H1 (cell line): ENCODE results near the gene TMEM117. TPM values are rescaled to one million over a fixed set of nuclear protein-coding genes. Genes with fewer than 3 reads are reported as not detected.

ENCODE experiments used
- CTCF ChIA-PET: fragments of 300-600 bp; sonication (Branson Sonifier 250); formaldehyde crosslinking; loops from one replicate; lab custom pipeline; 2021; ENCODE audit not compliant: partially characterized antibody; lab: Charles Lee
- POLR2A ChIA-PET: fragments of 300-600 bp; sonication (Branson Sonifier 250); formaldehyde crosslinking; loops from one replicate; lab custom pipeline; 2021; ENCODE audit warnings: inconsistent platforms; ENCODE audit not compliant: partially characterized antibody; lab: Charles Lee
- DNase-seq, 2 experiments: peaks; one replicate each; pipeline versions ENCODE4 v3.0.0 to v3.0.0-alpha.2; 2010 to 2022; ENCODE audit warnings: low spot score in 2 of 2, low read depth in 1 of 2, mixed read lengths in 1 of 2
- FAIRE-seq: peaks from 2 replicates; lab custom pipeline; 2011; peaks lifted over from hg19 to GRCh38; lab: Jason Lieb, UNC
- H2AFZ ChIP-seq: 2 replicates; pipeline ENCODE4 v1.8.1; 2012; ENCODE audit warnings: low read length, inconsistent platforms
- H2AK5ac ChIP-seq: 2 replicates; pipeline ENCODE4 v1.6.1; 2013; ENCODE audit warnings: low read depth, low read length
- H2BK120ac ChIP-seq: replicated peaks from 2 replicates; pipeline ENCODE3; 2013; ENCODE audit warnings: low read depth, low read length, inconsistent platforms
- H2BK12ac ChIP-seq: 2 replicates; pipeline ENCODE4 v1.6.1; 2013; ENCODE audit warnings: low read depth, low read length
- H2BK15ac ChIP-seq: 2 replicates; pipeline ENCODE4 v1.6.1; 2013; ENCODE audit warnings: low read length
- H2BK20ac ChIP-seq: 2 replicates; pipeline ENCODE4 v1.6.1; 2013; ENCODE audit warnings: low read length
- H2BK5ac ChIP-seq: 2 replicates; pipeline ENCODE4 v1.6.1; 2013; ENCODE audit warnings: low read depth, low read length
- H3K14ac ChIP-seq: 2 replicates; pipeline ENCODE4 v1.6.1; 2013; ENCODE audit warnings: inconsistent platforms; ENCODE audit not compliant: insufficient read length
- H3K18ac ChIP-seq: 2 replicates; pipeline ENCODE4 v1.6.1; 2013; ENCODE audit warnings: low read length; ENCODE audit errors: extremely low read depth
- H3K23ac ChIP-seq: 2 replicates; pipeline ENCODE4 v1.6.1; 2013; ENCODE audit warnings: inconsistent platforms; ENCODE audit not compliant: insufficient read length
- H3K23me2 ChIP-seq: 2 replicates; pipeline ENCODE4 v1.6.1; 2013; ENCODE audit warnings: low read depth, low read length
- H3K27ac ChIP-seq: 2 replicates; pipeline ENCODE4 v1.6.1; 2011; ENCODE audit warnings: low read depth, low read length, inconsistent platforms
- H3K27me3 ChIP-seq, 4 experiments: replicated peaks in 1 of 4; 1 replicate in 1 of 4; 2 replicates in 3 of 4; pipeline versions ENCODE4 v1.6.1 to v1.8.1; 2011 to 2013; ENCODE audit warnings: low read length in 3 of 4, mild to moderate bottlenecking in 3 of 4, inconsistent platforms in 2 of 4, mixed read lengths in 2 of 4, moderate library complexity in 1 of 4; ENCODE audit not compliant: control insufficient read depth in 3 of 4, insufficient read depth in 3 of 4; ENCODE audit errors: extremely low read depth in 1 of 4
- H3K36me3 ChIP-seq, 4 experiments: 2 replicates each; pipeline versions ENCODE4 v1.6.1 to v1.8.1; 2011 to 2013; ENCODE audit warnings: mild to moderate bottlenecking in 4 of 4, low read length in 3 of 4, moderate library complexity in 2 of 4, control low read depth in 1 of 4, inconsistent platforms in 1 of 4; ENCODE audit not compliant: insufficient read depth in 4 of 4, control insufficient read depth in 2 of 4
- H3K4ac ChIP-seq: replicated peaks from 2 replicates; pipeline ENCODE3; 2013; ENCODE audit warnings: low read length, low read depth, mixed read lengths, inconsistent platforms; ENCODE audit not compliant: insufficient read length
- H3K4me1 ChIP-seq, 4 experiments: replicated peaks in 1 of 4; 1 replicate in 1 of 4; 2 replicates in 3 of 4; pipeline versions ENCODE4 v1.6.1 to v1.8.1; 2011 to 2013; ENCODE audit warnings: low read length in 3 of 4, inconsistent platforms in 2 of 4, mixed read lengths in 1 of 4; ENCODE audit not compliant: insufficient read depth in 4 of 4, control insufficient read depth in 3 of 4
- H3K4me2 ChIP-seq, 2 experiments: 2 replicates each; pipeline versions ENCODE4 v1.6.1 to v1.8.1; 2011 to 2013; ENCODE audit warnings: low read depth in 2 of 2, low read length in 2 of 2, control low read depth in 1 of 2, inconsistent platforms in 1 of 2, mild to moderate bottlenecking in 1 of 2; ENCODE audit not compliant: insufficient read depth in 1 of 2
- H3K4me3 ChIP-seq, 4 experiments: fragments of 200-600, 300-600 bp in 1 of 4; sonication (generic), shearing (Covaris generic), sonication (Bioruptor Twin) in 1 of 4; 2 replicates each; pipeline versions ENCODE4 v1.5.1 to v1.8.1; 2011 to 2016; ENCODE audit warnings: low read length in 4 of 4, low read depth in 3 of 4, control low read depth in 2 of 4, inconsistent platforms in 2 of 4, mild to moderate bottlenecking in 2 of 4, mixed read lengths in 1 of 4, moderate library complexity in 1 of 4; ENCODE audit not compliant: insufficient read depth in 2 of 4; ENCODE audit errors: extremely low read depth in 1 of 4
- H3K56ac ChIP-seq: replicated peaks from 2 replicates; pipeline ENCODE3; 2013; ENCODE audit warnings: low read depth, mild to moderate bottlenecking, mixed read lengths, low read length, inconsistent platforms; ENCODE audit not compliant: insufficient read length
- H3K79me1 ChIP-seq: 2 replicates; pipeline ENCODE4 v1.6.1; 2013; ENCODE audit warnings: low read depth, low read length, control low read depth
- H3K79me2 ChIP-seq, 2 experiments: 2 replicates each; pipeline versions ENCODE4 v1.6.1 to v1.8.1; 2012 to 2013; ENCODE audit warnings: low read length in 2 of 2, mild to moderate bottlenecking in 2 of 2, inconsistent platforms in 1 of 2; ENCODE audit not compliant: insufficient read depth in 2 of 2, control insufficient read depth in 1 of 2
- H3K9ac ChIP-seq, 4 experiments: replicated peaks in 1 of 4; 1 replicate in 1 of 4; 2 replicates in 3 of 4; pipeline versions ENCODE4 v1.6.1 to v1.8.1; 2011 to 2013; ENCODE audit warnings: low read depth in 3 of 4, low read length in 3 of 4, control low read depth in 2 of 4, mild to moderate bottlenecking in 2 of 4, moderate library complexity in 2 of 4, inconsistent platforms in 1 of 4; ENCODE audit errors: extremely low read depth in 1 of 4
- H3K9me3 ChIP-seq, 2 experiments: 2 replicates each; pipeline versions ENCODE4 v1.6.1 to v1.8.1; 2012 to 2013; ENCODE audit warnings: mild to moderate bottlenecking in 2 of 2, moderate library complexity in 2 of 2, control low read depth in 1 of 2, inconsistent platforms in 1 of 2, low read depth in 1 of 2, low read length in 1 of 2, mixed read lengths in 1 of 2; ENCODE audit not compliant: insufficient read depth in 2 of 2
- H4K20me1 ChIP-seq, 2 experiments: replicated peaks in 1 of 2; 2 replicates each; pipeline versions ENCODE3 to v1.8.1; 2011 to 2013; ENCODE audit warnings: inconsistent platforms in 2 of 2, low read length in 2 of 2, mild to moderate bottlenecking in 1 of 2; ENCODE audit not compliant: insufficient read depth in 2 of 2, control insufficient read depth in 1 of 2
- H4K5ac ChIP-seq: 2 replicates; pipeline ENCODE4 v1.6.1; 2013; ENCODE audit warnings: low read length, low read depth, mixed read lengths, inconsistent platforms; ENCODE audit not compliant: insufficient read length
- H4K8ac ChIP-seq: 2 replicates; pipeline ENCODE4 v1.8.0; 2013; ENCODE audit warnings: mild to moderate bottlenecking, moderate library complexity, low read length, inconsistent platforms; ENCODE audit not compliant: insufficient read depth; ENCODE audit errors: extremely low read depth
- H4K91ac ChIP-seq: replicated peaks from 2 replicates; pipeline ENCODE3; 2013; ENCODE audit warnings: low read length, mixed read lengths, inconsistent platforms; ENCODE audit not compliant: insufficient read length
- ASH2L ChIP-seq: fragments of 200-600, 300-600 bp; sonication (generic); IDR thresholded peaks from one replicate; pipeline ENCODE4 v1.7.1; 2017; ENCODE audit warnings: low read length
- GTF2F1 ChIP-seq: IDR thresholded peaks from 2 replicates; pipeline ENCODE4 v1.6.1; 2012; ENCODE audit warnings: low read depth, low read length, improper control_type of control experiment, borderline replicate concordance
- JUN ChIP-seq: IDR thresholded peaks from 2 replicates; pipeline ENCODE4 v1.6.1; 2011; ENCODE audit warnings: low read depth, mild to moderate bottlenecking, improper control_type of control experiment, low read length
- NRF1 ChIP-seq: IDR thresholded peaks from 2 replicates; pipeline ENCODE4 v1.6.1; 2011; ENCODE audit warnings: mild to moderate bottlenecking, low read depth, low read length, improper control_type of control experiment
- POLR2AphosphoS5 ChIP-seq: IDR thresholded peaks from 2 replicates; pipeline ENCODE4 v1.6.1; 2011; ENCODE audit warnings: low read depth, low read length
- POU5F1 ChIP-seq: IDR thresholded peaks from 2 replicates; pipeline ENCODE4 v1.6.1; 2011; ENCODE audit warnings: low read depth, mild to moderate bottlenecking, low read length, moderate library complexity
- RNF2 ChIP-seq: fragments of 200-900, 300-1000 bp; sonication (generic); IDR thresholded peaks from 2 replicates; pipeline ENCODE4 v1.7.1; 2016; ENCODE audit warnings: borderline replicate concordance, low read depth, mild to moderate bottlenecking, antibody characterized with exemption, low read length; ENCODE audit not compliant: poor library complexity, severe bottlenecking; ENCODE audit errors: missing control alignments
- SAP30 ChIP-seq: fragments of 300-600 bp; sonication (generic); IDR thresholded peaks from 2 replicates; pipeline ENCODE4 v1.7.1; 2012; ENCODE audit warnings: low read length, moderate library complexity, mild to moderate bottlenecking, inconsistent platforms; ENCODE audit not compliant: insufficient read depth, insufficient replicate concordance
- TAF1 ChIP-seq: IDR thresholded peaks from 2 replicates; pipeline ENCODE4 v1.6.1; 2011; ENCODE audit warnings: mild to moderate bottlenecking, low read depth, low read length
- TBP ChIP-seq: IDR thresholded peaks from 2 replicates; pipeline ENCODE4 v1.6.1; 2011; ENCODE audit warnings: low read depth, low read length, improper control_type of control experiment
- ZNF274 ChIP-seq: IDR thresholded peaks from 2 replicates; pipeline ENCODE4 v1.7.0; 2012; ENCODE audit warnings: low read length, borderline replicate concordance; ENCODE audit errors: extremely low read depth
- WGBS, 2 experiments: shearing (Covaris generic) in 1 of 2; methylation state at CpG; one replicate each; pipeline versions ENCODE4 v1.1.6 to v1.1.7; 2013 to 2015; ENCODE audit warnings: low lambda C conversion rate in 2 of 2, mixed read lengths in 2 of 2, inconsistent platforms in 1 of 2, low coverage in 1 of 2, missing lambda C conversion rate in 1 of 2; ENCODE audit not compliant: insufficient replicate concordance in 2 of 2, insufficient coverage in 1 of 2, insufficient read length in 1 of 2; ENCODE audit errors: extremely low coverage in 1 of 2, missing lambda C conversion rate in 1 of 2; 5-methylcytosine and 5-hydroxymethylcytosine counted together
- polyA plus RNA-seq, 7 experiments: library from polyadenylated mRNA; depleted of rRNA in 3 of 7; stranded (reverse) in 5 of 7; unstranded in 2 of 7; fragments of >200 nt in 5 of 7; fragments of 200-250 nt in 2 of 7; gene quantifications; 1 replicate in 5 of 7; 2 replicates in 1 of 7; 4 replicates in 1 of 7; pipeline versions ENCODE4 v1.2.1 to v1.2.3, GENCODE V29; 2011 to 2013; ENCODE audit warnings: missing spikeins in 2 of 7, mixed read lengths in 2 of 7
- total RNA-seq: library from RNA; stranded (reverse); fragmentation: NEBNext Ultra II Directional; extraction: Animal tissue kit (Norgen Biotek cat#: 25700); gene quantifications from 2 replicates; pipeline ENCODE4 v1.2.1, GENCODE V29; 2021

TMEM117 gene
- total and polyA plus RNA-seq, 2 of the 8 experiments (the other 6 are each of a cell fraction or from before 2014, with no cell fraction given) = 0.80 to 1.4 TPM

DNA sequence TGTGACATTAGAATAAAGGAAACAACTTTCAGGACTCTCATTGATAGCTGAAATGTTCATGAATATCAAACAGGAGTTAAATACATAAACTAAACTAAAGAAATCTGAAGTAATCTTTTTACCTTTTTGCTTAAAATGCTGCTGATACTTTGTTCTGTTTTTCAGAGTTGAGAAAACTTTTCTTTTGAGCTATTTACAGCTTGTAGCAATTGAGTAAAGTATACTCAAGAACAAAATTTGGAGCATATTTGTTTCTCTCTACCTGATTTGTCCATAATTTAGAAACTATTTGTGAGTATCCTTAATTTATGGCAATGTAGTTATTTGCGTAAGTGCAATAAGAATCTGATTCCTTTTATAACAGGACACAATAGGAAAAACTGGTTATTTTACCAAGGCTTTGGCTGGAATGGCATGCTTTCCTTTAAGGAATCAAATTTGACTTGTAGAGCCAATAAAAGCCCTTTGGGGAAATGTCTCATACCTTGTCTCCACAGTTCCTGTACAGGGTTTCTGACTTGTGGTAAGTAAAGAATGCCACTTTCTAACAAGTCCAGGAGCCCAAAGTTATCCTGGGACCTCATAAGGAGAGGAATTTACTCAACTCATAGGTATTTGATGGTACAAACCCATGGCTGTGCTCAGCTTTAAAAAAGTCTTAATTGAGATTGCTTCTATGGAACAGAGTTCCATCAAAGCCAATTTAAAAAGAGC lies 195.7 kb downstream of the TMEM117 start:
- Histone ChIP-seq H3K23me2 (no peaks in the 10 kb centered on the region), H4K20me1 (no peaks in the 10 kb centered on the region), H4K91ac (no peak overlapping the region), H3K4me1 (no peaks in the 10 kb centered on the region), H3K18ac (no peak overlapping the region), H3K14ac (no peak overlapping the region), H3K79me1 (no peaks in the 10 kb centered on the region), H3K79me2 (no peaks in the 10 kb centered on the region), H3K36me3 (no peaks in the 10 kb centered on the region), H3K4me3 (no peak overlapping the region), H2BK120ac (no peak overlapping the region), H4K5ac (no peak overlapping the region), H3K9me3 (peaks cover 0 to 11% of the 10 kb centered on the region in 2 experiments; a peak in 2 of 4 replicates), H2BK5ac (no peak overlapping the region), H3K4me2 (no peak overlapping the region), H2BK15ac (no peak overlapping the region), H4K8ac (no peak overlapping the region), H3K56ac (no peak overlapping the region), H2BK12ac (no peak overlapping the region), H3K9ac (no peak overlapping the region), H2BK20ac (no peak overlapping the region), H3K4ac (no peak overlapping the region), H2AK5ac (no peak overlapping the region), H2AFZ (no peak overlapping the region), H3K23ac (no peak overlapping the region), H3K27me3 (no peaks in the 10 kb centered on the region), H3K27ac (no peak overlapping the region)
- ChIA-PET POLR2A (no interaction called here), CTCF (no interaction called here)
- WGBS, 2 experiments = 100% methylated on average over 1 of the region's 1 CpG; no CpG with 5 or more reads in 1 of the 2 experiments
- TF ChIP-seq NRF1 (no peak), POLR2AphosphoS5 (no peak), POU5F1 (no peak), ASH2L (no peak), TAF1 (no peak), ZNF274 (no peak), TBP (no peak), SAP30 (no peak), GTF2F1 (no peak), JUN (no peak), RNF2 (no peak)
- DNase-seq = no peak
- no peak for FAIRE-seq
